Stimulated activated CD8-positive, alpha-beta memory T cell treated with anti-CD3 and anti-CD28 coated beads, Interleukin-15, amount 100 ng/mL, for 24 hours (primary cell): ENCODE results near the gene BRI3.
"Not testable (repeated sequence)": the region's sequence is repeated elsewhere in the genome, so short reads cannot be mapped to it uniquely, and the experiment has no call there.

Experiments
- DNase-seq: peaks from one replicate; pipeline ENCODE4 v3.0.0-alpha.2; 2020; ENCODE audit warnings: low read depth

BRI3 gene

DNA sequence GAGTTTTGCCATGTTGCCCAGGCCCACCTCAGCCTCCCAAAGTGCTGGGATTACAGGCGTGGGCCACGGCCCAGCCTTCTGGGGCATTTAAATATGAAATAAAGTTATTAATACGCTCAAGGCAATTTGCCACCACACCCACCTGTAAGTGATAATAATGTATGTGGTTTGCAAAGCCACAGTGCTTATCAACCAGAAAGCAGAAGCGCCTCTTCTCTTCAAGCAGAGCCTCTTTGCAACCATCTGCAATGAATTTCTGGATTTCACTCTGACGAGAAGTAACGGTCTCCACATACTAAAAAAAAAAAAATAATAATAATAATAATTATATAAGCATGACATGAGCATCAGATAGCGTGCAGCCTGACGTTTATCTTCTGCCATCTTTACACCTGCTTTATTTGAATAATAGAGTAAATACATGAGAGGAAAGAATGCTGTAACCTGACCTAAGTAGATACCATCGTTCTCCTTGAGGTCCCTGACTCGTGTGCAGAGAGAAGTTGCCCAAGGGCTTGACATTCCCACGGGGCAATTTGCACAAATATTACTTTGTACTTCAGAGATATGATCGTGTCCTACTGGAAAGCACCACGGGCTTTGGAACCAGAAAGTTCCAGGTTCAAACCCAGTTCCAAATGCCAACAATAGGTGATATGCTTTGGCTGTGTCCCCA lies 34.0 kb downstream of the BRI3 start:
- no peak for DNase-seq

DNA sequence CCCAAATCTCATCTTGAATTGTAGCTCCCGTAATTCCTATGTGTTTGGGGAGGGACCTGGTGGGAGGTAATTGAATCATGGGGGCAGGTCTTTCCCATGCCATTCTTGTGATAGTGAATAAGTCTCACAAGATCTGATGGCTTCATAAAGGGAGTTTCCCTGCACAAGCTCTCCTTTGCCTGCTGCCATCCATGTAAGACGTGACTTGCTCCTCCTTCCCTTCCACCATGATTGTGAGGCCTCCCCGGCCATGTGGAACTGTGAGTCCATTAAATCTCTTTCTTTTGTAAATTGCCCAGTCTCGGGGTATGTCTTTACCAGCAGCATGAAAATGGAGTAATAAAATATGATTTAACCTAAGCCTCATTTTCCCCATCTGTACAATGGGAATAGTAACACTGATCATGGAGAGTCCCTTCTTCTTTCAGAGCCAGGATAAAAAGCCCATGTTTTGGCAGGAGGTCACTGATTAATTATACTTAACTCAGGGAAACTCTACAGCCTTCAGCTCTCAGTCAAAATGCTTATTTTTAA lies 34.6 kb downstream of the BRI3 start:
- DNase-seq: not testable (repeated sequence)

GRCh38 chr7:98317366-98318040 lies 36.0 kb downstream of the BRI3 start:
- no peak for DNase-seq

- DNase-seq: no peak
Observed at GRCh38 chr7:98319176-98319575, 37.7 kb downstream of the BRI3 start.

GRCh38 chr7:98321301-98321700 lies 39.8 kb downstream of the BRI3 start:
- no peak for DNase-seq

- no peak for DNase-seq
Observed at GRCh38 chr7:98322331-98323270, 41.1 kb downstream of the BRI3 start.

- no peak for DNase-seq
Observed at GRCh38 chr7:98323597-98324322, 42.3 kb downstream of the BRI3 start.

DNA sequence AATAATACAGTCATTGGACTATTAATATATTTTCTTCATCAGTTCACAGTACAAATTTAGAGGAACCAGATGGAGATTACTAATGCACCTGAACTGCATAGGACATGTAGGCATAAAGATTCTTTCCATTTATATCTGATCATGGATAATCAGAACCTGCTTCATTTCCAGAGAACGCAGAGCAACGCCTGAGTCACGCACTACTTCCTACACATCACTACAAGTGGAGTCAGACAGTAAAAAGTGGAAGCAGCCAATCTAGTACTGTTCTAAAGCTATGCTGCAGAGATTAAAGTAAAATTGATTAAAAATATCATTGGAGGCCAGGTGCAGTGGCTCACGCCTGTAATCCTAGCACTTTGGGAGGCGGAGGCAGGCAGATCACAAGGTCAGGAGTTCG lies 43.3 kb downstream of the BRI3 start:
- DNase-seq: no peak

DNA sequence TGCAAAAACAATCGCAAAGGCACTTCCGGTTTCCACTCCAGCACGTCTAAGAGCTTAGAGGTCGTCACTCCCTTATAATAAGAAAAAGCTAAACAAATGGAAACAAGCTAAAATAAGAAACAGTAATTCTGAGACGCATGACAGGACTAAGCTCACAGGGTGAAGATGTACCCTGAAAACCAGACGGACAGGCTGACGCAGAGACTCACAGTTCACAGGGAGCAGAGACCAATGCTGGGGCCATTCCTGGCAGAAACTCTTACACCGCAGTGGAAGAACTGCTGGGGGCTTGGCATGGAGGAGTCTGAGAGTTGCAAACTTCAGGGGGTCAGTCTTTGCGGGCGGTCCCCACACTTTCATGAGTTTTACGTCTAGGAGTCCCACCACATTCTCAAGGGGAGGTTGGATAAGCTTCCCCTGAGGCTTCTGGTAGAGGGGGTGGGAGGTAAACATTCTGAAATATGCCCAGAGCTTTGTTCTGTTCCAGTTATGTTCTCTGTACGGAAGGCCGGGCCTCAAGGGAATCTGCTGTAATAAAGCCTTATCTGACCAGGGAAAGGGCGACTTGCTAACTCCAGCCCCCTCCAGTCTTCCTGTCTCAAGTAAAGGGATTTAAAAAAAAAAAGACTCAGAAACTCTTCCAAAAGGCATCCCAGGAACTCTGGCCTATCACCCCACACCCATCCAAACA lies 47.8 kb downstream of the BRI3 start:
- DNase-seq: no peak

DNA sequence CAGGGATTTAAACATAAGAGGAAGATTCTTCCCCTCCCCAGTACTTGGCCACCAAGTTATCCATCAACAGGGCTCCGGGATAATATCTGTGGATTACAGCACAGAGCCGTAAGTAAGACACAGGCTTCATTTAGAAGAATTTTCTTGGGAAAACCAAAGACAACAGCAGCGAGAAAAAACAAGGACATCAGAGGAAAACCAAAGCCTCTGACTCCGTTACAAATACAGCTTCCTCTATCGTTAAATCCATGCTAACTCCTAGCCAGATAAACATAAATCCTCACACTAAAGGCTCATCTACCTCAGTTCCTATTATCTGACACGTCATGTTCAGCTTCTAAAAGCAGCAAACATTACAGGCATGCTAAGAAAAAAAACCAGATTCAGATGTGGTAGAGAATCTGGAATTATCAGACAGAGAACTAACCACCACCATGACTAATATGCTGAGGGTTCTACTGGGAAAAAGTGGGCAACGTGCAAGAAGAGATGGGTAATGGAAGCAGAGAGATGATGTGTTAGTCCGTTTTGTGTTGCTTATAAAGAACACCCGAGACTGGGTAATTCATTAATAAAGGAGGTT lies 48.4 kb downstream of the BRI3 start:
- no peak for DNase-seq

DNA sequence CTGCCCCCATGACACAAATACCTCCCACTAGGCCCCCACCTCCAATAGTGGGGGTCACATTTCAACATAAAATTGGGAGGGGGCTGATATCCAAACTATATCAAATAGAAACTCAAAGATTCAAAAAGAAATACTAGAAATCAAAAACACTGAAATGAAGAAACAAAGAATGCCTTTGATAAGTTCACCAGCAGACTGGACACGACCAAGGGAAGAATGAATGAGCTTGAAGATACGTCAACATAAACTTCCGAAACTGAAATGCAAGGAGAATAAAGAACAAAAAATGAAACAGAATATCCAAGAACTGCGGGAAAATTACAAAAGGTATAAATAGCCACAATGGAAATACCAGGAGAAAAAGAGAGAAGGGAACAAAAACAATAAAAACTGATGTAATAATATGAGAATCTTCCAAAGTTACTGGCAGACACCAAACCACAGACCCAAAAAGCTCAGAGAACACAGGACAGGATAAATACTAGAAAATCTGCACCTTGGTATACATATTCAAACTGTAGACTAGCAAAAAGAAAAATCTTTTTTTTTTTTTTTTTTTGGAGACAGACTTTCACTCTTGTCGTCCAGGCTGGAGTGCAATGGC lies 49.5 kb downstream of the BRI3 start:
- no peak for DNase-seq

- no peak for DNase-seq
Observed at GRCh38 chr7:98334081-98334480, 52.6 kb downstream of the BRI3 start.

DNA sequence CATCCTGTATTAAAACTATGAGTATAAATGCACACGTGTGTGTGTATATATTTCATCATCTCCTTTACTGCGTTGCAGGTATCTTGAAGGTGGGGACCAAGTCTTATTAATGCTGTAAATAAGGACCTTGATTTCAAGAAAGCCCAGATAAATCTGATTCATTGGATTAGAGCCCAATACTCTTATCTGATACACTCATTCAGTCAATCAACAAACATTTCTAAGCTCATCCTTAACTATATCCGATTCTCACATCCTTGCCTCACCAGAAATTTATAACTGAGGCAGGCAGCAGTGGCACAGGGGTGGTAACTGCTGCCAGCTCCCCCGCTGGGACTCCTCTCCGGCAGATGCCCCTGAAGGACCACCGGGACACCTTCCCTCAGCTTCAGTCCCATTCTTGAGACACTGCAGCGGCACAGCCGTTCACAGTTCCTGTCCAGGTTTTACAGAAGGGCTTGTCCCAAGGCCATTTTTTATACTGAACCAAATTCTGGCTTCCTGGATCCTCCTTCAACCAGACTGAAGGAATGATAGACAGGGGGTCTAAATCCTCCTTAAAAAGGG lies 54.0 kb downstream of the BRI3 start:
- no peak for DNase-seq

- no peak for DNase-seq
Observed at GRCh38 chr7:98338441-98338840, 57.0 kb downstream of the BRI3 start.

DNA sequence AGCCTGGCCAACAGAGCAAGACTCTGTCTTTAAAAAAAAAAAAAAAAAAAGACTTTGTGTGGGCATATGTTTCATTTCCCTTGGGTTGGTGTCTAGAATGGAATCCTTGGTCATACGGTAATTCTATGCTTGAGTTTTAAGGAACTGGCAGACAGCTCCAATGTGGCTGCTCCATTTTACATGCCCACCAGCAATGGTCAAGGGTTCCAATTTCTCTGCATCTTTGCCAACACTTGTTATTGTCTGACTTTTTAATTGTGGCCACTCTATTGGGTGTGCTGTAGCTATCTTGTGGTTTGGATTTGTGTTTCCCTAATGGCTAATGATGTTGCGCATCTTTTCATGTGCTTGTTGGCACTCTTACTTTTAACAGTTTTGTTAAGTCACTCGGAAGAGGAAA lies 57.6 kb downstream of the BRI3 start:
- no peak for DNase-seq

- no peak for DNase-seq
Observed at GRCh38 chr7:98341106-98341505, 59.6 kb downstream of the BRI3 start.
